Ascending aorta (tissue), 2 donors: ENCODE measurements around the gene AFG3L2. TPM values are rescaled to one million over a fixed set of nuclear protein-coding genes. Genes with fewer than 3 reads are reported as not detected.

Source experiments
- DNase-seq, 2 donors: peaks; one replicate each; pipeline ENCODE4 v3.0.0-alpha.2; 2019; ENCODE audit warnings: low spot score in 2 of 2
- H3K27ac ChIP-seq, 2 donors: fragments of 200-600 bp; sonication (generic); one replicate each; pipeline ENCODE4 v1.5.1; 2016 to 2017; ENCODE audit warnings: mild to moderate bottlenecking in 1 of 2
- H3K27me3 ChIP-seq: fragments of 200-600 bp; sonication (generic); one replicate; pipeline ENCODE4 v1.5.1; 2017
- H3K36me3 ChIP-seq, 2 donors: fragments of 200-600 bp; sonication (generic); one replicate each; pipeline ENCODE4 v1.5.1; 2016
- H3K4me1 ChIP-seq, 2 donors: fragments of 200-600 bp; sonication (generic); one replicate each; pipeline ENCODE4 v1.5.1; 2016 to 2017; ENCODE audit warnings: mild to moderate bottlenecking in 1 of 2
- H3K4me3 ChIP-seq, 2 donors: fragments of 200-600 bp; sonication (generic); one replicate each; pipeline ENCODE4 v1.5.1; 2016 to 2017; ENCODE audit warnings: mild to moderate bottlenecking in 1 of 2
- H3K9me3 ChIP-seq, 2 donors: fragments of 200-600 bp; sonication (generic); one replicate each; pipeline ENCODE4 v1.5.1; 2016
- intact Hi-C: fragments of 100-400 bp; cut with DNase I; formaldehyde crosslinking; loops from one replicate; pipeline ENCODE4 v1.15.1; 2023
- total RNA-seq: library from RNA; depleted of rRNA; stranded (reverse); fragments of >200 nt; gene quantifications from one replicate; pipeline ENCODE4 v1.1.0, GENCODE V29; 2016
- TF ChIP-seq, protein P1 (sequence below), 3 experiments: fragments of 200-600 bp in 2 of 3; fragments of 450-650 bp in 1 of 3; sonication (generic) in 2 of 3; IDR thresholded peaks; one replicate each; pipeline ENCODE4 v1.5.1; 2016 to 2019; ENCODE audit warnings: antibody characterized with exemption in 3 of 3, mild to moderate bottlenecking in 1 of 3, moderate library complexity in 1 of 3

The AFG3L2 gene
- total RNA-seq, 1 donor from 2014 or later: 31.5 TPM

DNA sequence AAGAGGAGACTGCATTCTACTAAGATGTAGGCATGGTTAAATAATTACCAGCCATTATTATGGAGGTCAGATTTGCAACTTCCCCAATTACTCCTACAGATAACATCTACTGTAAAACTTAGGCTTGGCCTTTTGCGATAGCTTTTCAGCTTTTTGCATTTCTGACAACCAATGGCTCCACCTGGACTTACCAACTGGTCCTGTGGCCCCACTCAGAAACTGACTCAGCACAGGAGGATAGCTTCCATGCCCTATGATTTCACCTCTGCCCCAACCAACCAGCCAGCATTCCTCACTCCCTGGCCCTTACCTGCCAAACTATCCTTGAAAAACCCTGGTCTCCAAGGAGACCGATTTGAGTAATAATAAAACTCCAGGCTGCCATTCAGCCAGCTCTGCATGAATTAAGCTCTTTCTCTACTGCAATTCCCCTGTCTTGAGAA, 40.8 kb downstream of the AFG3L2 start:
- intact Hi-C loops: no loop called here
- H3K9me3 ChIP-seq: no peaks in the 10 kb centered on the region
- no peak overlapping the region for H3K27ac ChIP-seq
- H3K4me3 ChIP-seq: no peak overlapping the region
- TF ChIP-seq, protein P1, sequence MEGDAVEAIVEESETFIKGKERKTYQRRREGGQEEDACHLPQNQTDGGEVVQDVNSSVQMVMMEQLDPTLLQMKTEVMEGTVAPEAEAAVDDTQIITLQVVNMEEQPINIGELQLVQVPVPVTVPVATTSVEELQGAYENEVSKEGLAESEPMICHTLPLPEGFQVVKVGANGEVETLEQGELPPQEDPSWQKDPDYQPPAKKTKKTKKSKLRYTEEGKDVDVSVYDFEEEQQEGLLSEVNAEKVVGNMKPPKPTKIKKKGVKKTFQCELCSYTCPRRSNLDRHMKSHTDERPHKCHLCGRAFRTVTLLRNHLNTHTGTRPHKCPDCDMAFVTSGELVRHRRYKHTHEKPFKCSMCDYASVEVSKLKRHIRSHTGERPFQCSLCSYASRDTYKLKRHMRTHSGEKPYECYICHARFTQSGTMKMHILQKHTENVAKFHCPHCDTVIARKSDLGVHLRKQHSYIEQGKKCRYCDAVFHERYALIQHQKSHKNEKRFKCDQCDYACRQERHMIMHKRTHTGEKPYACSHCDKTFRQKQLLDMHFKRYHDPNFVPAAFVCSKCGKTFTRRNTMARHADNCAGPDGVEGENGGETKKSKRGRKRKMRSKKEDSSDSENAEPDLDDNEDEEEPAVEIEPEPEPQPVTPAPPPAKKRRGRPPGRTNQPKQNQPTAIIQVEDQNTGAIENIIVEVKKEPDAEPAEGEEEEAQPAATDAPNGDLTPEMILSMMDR (IDR thresholded peaks at IDR 0.05): no peak
- H3K4me1 ChIP-seq: no peaks in the 10 kb centered on the region
- no peak for DNase-seq
- H3K27me3 ChIP-seq: no peaks in the 10 kb centered on the region
- peaks cover 30 to 57% of the 10 kb centered on the region in 2 donors for H3K36me3 ChIP-seq

DNA sequence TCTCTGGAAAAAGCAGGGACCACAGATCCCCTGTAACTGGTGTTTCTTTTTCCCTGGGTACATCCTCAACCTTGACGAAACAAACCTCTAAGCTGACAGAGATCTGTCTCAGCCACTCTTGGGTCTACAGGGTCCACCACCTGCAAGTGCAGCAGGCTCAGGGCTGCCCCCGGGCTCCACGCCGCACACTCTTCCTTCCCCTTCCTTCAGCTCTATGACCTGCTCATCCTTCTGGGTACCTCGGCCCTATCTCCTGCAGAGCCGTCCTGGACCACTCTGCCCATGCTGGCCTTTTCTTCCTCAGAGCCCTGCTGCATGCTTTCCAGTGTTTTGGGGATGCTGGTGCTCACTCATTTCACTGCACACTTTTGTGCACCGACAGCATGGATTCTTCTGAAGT, 41.5 kb downstream of the AFG3L2 start:
- no peaks in the 10 kb centered on the region for H3K27me3 ChIP-seq
- H3K4me1 ChIP-seq: no peaks in the 10 kb centered on the region
- no peak for DNase-seq
- H3K36me3 ChIP-seq: peaks cover 30 to 57% of the 10 kb centered on the region in 2 donors
- no peaks in the 10 kb centered on the region for H3K9me3 ChIP-seq
- H3K27ac ChIP-seq: no peak overlapping the region
- no peak overlapping the region for H3K4me3 ChIP-seq
- intact Hi-C loops: no loop called here
- TF ChIP-seq, protein P1 (IDR thresholded peaks at IDR 0.05): no peak

DNA sequence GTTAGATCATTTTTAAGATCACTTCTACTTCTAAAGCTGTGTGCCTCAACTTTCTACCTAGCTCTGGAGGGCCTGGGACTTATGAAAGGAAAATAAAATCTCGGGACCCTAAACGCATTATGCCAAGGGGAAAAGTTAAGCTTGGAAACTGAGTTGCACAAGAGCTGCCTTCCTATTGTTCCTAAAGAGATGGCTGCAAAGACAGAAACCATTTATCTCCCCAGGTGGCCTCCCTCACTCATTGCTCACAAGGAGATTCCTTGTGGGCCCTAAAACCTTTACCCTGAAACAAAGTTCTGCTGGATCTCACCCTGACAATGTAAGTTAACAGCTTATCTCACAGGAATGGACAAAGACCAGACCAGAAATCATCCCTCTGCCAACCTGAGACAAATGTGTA, 42.2 kb downstream of the AFG3L2 start:
- DNase-seq: no peak
- TF ChIP-seq, protein P1 (IDR thresholded peaks at IDR 0.05): no peak
- Histone ChIP-seq H3K4me1 (no peaks in the 10 kb centered on the region), H3K27me3 (no peaks in the 10 kb centered on the region), H3K27ac (no peak overlapping the region), H3K4me3 (no peak overlapping the region), H3K9me3 (no peaks in the 10 kb centered on the region), H3K36me3 (peaks cover 30 to 53% of the 10 kb centered on the region in 2 donors)
- intact Hi-C loops: no loop called here

DNA sequence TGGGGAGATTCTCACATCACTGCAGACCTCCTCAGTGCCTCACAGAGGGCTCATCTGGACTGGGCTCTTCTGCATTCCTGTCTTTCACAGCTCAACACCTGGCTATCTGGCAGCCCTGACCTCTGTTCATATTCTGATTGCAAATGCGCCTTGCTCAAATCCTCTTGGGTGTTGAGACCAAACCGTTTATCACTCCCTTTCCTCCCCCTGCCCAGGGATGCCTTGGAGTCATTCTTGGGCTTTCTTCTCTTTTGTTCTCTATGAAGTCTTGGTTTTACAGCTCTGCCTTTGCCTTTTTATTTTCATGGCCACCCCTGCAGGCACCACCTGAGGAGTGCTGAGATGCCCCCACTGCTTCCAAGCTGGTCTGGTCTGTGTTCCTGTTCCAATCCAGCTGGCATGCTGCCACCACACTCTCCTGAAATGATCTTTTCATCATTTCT, 42.6 kb downstream of the AFG3L2 start:
- Histone ChIP-seq H3K4me1 (no peaks in the 10 kb centered on the region), H3K27ac (no peak overlapping the region), H3K9me3 (no peaks in the 10 kb centered on the region), H3K27me3 (no peaks in the 10 kb centered on the region), H3K4me3 (no peak overlapping the region), H3K36me3 (peaks cover 32 to 53% of the 10 kb centered on the region in 2 donors)
- no peak for DNase-seq
- intact Hi-C loops: no loop called here
- TF ChIP-seq, protein P1 (IDR thresholded peaks at IDR 0.05): no peak

DNA sequence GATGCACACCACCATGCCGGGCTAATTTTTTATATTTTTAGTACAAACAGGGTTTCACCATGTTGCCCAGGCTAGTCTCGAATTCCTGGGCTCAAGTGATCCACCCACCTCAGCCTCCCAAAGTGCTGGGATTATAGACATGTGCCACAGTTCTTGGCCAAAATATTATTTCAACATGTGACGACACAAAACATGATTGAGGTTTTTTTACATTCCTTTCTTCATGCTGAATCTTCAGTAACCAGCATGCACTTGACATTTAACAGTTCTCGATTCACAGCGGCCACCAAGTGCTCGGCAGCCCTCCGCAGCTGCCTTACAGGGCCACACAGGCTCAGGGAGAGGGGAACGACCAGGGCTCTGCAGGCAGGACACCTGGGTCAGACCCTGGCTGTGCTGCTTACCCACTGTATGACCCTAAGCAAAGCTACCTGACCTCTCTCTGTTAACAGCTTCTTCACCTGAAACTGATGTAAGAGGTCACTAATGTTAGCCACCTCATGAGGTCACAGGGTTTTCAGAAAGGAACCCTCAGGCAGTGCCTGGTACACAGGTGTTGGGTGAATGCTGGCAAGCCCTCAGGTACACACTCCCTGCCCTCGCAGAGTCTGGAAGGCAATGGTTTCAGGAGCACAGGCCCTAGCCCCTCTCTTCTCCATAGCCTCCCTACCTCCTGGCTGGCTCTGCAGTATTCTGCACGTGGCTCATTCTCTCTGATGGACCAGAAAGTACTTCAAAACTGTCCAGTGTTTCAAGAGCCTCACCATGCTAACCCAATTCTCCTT, 43.3 kb downstream of the AFG3L2 start:
- Histone ChIP-seq H3K27me3 (no peaks in the 10 kb centered on the region), H3K9me3 (no peaks in the 10 kb centered on the region), H3K36me3 (peaks cover 34 to 57% of the 10 kb centered on the region in 2 donors), H3K27ac (no peak overlapping the region), H3K4me1 (no peaks in the 10 kb centered on the region), H3K4me3 (no peak overlapping the region)
- TF ChIP-seq, protein P1 (IDR thresholded peaks at IDR 0.05): no peak
- intact Hi-C loops: no loop called here
- DNase-seq: no peak
